Mesodermal cell (in vitro differentiated cells): ENCODE measurements around the gene PRRT2.
A peak's percentile ranks its signal among the peaks of the same experiment; 100 is the strongest.
"Not testable (repeated sequence)": the region's sequence is repeated elsewhere in the genome, so short reads cannot be mapped to it uniquely, and the experiment has no call there.

Experiments used
- H3K27ac ChIP-seq: 2 replicates; pipeline ENCODE4 v1.7.0; 2013; ENCODE audit warnings: mild to moderate bottlenecking, low read depth, low read length, moderate library complexity; ENCODE audit not compliant: severe bottlenecking
- H3K36me3 ChIP-seq: 2 replicates; pipeline ENCODE4 v1.7.1; 2013; ENCODE audit warnings: mild to moderate bottlenecking, low read length, moderate library complexity; ENCODE audit not compliant: control insufficient read depth, insufficient read depth
- H3K4me1 ChIP-seq: one replicate; pipeline ENCODE4 v1.7.1; 2013; ENCODE audit warnings: mild to moderate bottlenecking, low read length; ENCODE audit not compliant: insufficient read depth, control insufficient read depth, poor library complexity, severe bottlenecking
- H3K4me3 ChIP-seq: 2 replicates; pipeline ENCODE4 v1.7.0; 2013; ENCODE audit warnings: low read length, control low read depth, mild to moderate bottlenecking; ENCODE audit not compliant: insufficient read depth, poor library complexity, severe bottlenecking; ENCODE audit errors: extremely low read depth
- H3K9me3 ChIP-seq: 2 replicates; pipeline ENCODE4 v1.7.1; 2013; ENCODE audit warnings: mild to moderate bottlenecking, low read length, moderate library complexity; ENCODE audit not compliant: control insufficient read depth
- WGBS, 2 experiments: methylation state at CpG; one replicate each; pipeline ENCODE4 v1.1.5; 2013; ENCODE audit warnings: missing lambda C conversion rate in 2 of 2; ENCODE audit not compliant: insufficient coverage in 2 of 2; 5-methylcytosine and 5-hydroxymethylcytosine counted together

Gene PRRT2

DNA sequence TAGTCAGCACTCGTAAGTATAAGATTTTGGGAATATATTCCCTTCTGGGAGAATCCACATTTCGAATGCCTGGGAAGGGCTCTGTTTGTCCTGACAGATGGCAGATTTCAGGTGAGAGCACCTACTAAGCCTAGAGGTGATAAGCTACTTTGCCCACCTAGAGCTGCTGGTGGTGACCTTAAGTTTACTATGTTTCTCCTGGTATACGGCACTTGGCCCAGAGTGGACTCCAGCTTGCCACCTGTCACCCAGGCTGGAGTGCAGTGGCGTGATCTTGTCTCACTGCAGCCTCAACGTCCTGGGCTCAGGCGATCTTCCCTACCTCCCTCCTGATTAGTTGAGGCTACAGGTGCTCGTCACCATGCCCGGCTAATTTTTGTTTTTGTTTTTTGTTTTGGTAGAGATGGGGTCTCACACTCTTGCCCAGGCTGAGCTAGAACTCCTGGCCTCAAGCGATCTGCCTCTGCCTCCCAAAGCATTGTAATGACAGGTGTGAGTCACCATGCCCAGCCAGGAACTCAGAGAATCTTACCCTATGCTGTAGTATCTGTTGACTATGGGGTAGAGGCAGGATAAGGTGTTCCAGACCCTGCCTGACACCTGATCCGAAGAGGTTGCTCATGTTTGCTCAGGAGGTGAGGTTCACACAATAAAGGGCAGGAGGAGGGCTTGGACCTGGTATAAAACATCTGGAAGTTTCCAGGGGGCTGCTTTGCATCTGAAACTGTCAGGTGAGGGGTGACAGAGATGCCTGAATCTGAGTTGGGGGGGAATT, 34.2 kb upstream of the PRRT2 start, which contains the start of gene ZG16:
Gene ZG16 (plus strand): TSS at position 681 of the 775 bp plus-strand sequence. CDS start 1,011 bp downstream, outside the sequence.
- Histone ChIP-seq H3K36me3 (no peaks in the 10 kb centered on the region), H3K4me1 (peaks cover 12% of the 10 kb centered on the region), H3K4me3 (no peak within 1 kb of the TSS), H3K9me3 (no peaks in the 10 kb centered on the region), H3K27ac (no peak within 1 kb of the TSS)
- 94 to 95% methylated on average over 6 to 7 of the region's 10 CpGs for WGBS, 2 experiments

DNA sequence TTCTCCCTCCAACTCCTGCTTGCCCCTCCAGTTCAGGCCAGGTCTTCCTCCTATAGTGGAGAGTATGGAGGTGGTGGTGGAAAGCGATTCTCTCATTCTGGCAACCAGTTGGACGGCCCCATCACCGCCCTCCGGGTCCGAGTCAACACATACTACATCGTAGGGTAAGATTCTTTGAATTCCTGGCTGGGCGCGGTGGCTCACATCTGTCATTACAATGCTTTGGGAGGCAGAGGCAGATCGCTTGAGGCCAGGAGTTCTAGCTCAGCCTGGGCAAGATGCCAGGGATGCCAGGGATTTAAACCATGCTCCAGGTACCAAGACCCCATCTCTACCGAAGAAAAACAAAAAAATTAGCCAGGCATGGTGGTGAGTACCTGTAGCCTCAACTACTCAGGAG, 32.5 kb upstream of the PRRT2 start:
- Histone ChIP-seq H3K27ac (no peak overlapping the region), H3K4me3 (no peak overlapping the region), H3K36me3 (no peaks in the 10 kb centered on the region), H3K4me1 (peaks cover 12% of the 10 kb centered on the region), H3K9me3 (no peaks in the 10 kb centered on the region)
- WGBS, 2 experiments: 51 to 60% methylated on average over 5 to 10 of the region's 10 CpGs

- H3K9me3 ChIP-seq, H3K4me1 ChIP-seq, H3K4me3 ChIP-seq, H3K27ac ChIP-seq, H3K36me3 ChIP-seq: not testable (repeated sequence)
- 87 to 91% methylated on average over 8 to 10 of the region's 13 CpGs for WGBS, 2 experiments
Observed at GRCh38 chr16:29783094-29783953, 28.7 kb upstream of the PRRT2 start.

GRCh38 chr16:29784157-29784556, 27.8 kb upstream of the PRRT2 start:
- no peak overlapping the region for H3K4me3 ChIP-seq
- H3K9me3 ChIP-seq: no peaks in the 10 kb centered on the region
- H3K27ac ChIP-seq: no peak overlapping the region
- H3K36me3 ChIP-seq: no peaks in the 10 kb centered on the region
- 88 to 89% methylated on average over 1 of the region's 2 CpGs for WGBS, 2 experiments
- peaks cover 8% of the 10 kb centered on the region for H3K4me1 ChIP-seq

DNA sequence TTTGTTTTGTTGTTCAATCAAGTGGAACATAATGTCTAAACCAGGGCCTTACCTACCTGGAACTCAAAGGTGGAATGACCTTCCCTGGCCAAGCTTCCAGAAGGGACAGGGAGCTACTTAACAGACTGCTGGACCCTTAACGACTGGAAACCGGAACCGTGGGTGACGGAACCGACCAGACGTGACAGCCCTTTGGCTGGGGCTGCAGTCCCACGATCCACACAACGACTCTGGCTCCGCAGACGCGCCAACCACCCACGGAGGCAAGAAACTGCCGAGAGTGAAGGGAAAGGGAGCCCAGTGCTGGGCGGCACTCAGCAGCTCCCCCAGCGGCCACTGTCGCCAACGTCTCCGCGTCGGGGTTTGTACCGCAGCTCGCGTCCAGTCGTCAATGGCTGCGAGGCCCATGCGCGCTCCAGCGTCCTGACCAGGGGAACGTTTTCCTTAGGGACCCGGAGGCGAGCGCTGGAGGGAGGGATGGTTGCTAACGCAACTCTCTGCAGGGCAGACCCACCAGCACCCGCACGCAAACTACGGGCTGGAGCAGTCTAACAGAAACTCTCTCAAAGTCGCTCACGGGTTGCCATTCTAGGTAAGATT, 27.0 kb upstream of the PRRT2 start:
- no peak overlapping the region for H3K27ac ChIP-seq
- no peaks in the 10 kb centered on the region for H3K9me3 ChIP-seq
- peaks cover 5% of the 10 kb centered on the region for H3K4me1 ChIP-seq
- no peak overlapping the region for H3K4me3 ChIP-seq
- H3K36me3 ChIP-seq: no peaks in the 10 kb centered on the region
- WGBS, 2 experiments: 4 to 7% methylated on average over 20 to 25 of the region's 38 CpGs

GRCh38 chr16:29787155-29787554, 24.8 kb upstream of the PRRT2 start:
- not testable (repeated sequence) for H3K4me3 ChIP-seq, H3K9me3 ChIP-seq, H3K36me3 ChIP-seq, H3K4me1 ChIP-seq, H3K27ac ChIP-seq
- 82 to 97% methylated on average over 4 of the region's 4 CpGs for WGBS, 2 experiments

GRCh38 chr16:29789775-29790182, 22.2 kb upstream of the PRRT2 start:
- Histone ChIP-seq H3K4me1 (peaks cover 16% of the 10 kb centered on the region), H3K4me3 (peak overlapping the region; percentile 98), H3K36me3 (peaks cover 21% of the 10 kb centered on the region), H3K9me3 (no peaks in the 10 kb centered on the region), H3K27ac (peak overlapping the region; percentile 72)
- WGBS, 2 experiments: 83 to 84% methylated on average over 16 to 20 of the region's 20 CpGs

- Histone ChIP-seq H3K27ac (peak within 1 kb of the TSS; percentile 72), H3K4me1 (peaks cover 15% of the 10 kb centered on the region), H3K36me3 (peaks cover 26% of the 10 kb centered on the region), H3K4me3 (peak within 1 kb of the TSS; percentile 98), H3K9me3 (no peaks in the 10 kb centered on the region)
- WGBS, 2 experiments: 2 to 3% methylated on average over 56 to 64 of the region's 67 CpGs
Observed at GRCh38 chr16:29790183-29790948, 21.6 kb upstream of the PRRT2 start, which contains the start of gene KIF22. Gene KIF22 (plus strand): TSS chr16:29790751. CDS start chr16:29790760, 9 bp downstream.

DNA sequence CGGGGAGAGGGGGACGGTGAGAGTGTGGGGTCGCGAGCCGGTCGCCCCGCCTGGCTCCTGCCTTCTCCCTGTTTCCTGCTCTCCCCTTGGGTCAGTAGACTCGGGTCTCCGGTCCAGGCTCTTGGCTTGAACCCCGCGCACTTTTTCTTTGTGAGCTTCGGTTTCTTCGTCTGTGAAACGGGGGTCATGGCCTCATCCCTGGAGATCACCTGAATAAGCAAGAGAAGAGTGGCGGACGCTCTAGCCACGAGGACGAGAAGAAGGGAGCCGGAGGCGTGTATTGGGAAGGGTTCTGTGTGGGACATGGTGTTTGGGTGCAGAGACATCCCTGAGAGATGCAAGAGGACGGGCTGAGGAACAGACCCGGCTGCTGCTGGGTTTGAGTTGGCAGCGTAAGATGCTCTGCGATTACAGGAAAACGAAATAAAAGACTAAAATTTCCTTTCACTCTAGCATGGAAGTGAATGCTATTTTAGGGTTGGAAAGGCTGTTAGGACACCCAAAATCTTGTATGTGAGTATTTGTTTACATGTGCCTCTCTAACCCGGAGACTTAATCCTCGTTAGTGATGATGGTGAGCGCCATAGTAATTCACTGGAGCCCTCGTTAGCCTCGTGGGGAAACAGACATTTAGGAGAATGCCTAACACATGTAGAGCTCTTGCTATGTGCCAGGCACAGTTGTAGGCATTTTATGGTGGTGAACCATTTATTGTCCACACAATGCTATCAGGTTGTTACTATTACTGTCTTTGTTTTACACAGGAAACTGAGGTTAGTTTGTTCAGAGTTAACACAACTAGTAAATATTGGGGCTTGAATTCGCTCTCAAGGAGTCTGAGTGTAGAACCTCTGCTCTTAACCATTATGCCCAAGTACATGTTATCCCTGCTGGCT, 20.8 kb upstream of the PRRT2 start:
- Histone ChIP-seq H3K36me3 (peaks cover 31% of the 10 kb centered on the region), H3K4me3 (peak overlapping the region; percentile 98), H3K27ac (peak overlapping the region; percentile 66), H3K9me3 (no peaks in the 10 kb centered on the region), H3K4me1 (peaks cover 13% of the 10 kb centered on the region)
- WGBS, 2 experiments: 1 to 3% methylated on average over 24 to 25 of the region's 31 CpGs
